ENCODE results near the gene ENSA. TPM values are rescaled to one million over a fixed set of nuclear protein-coding genes. Genes with fewer than 3 reads are reported as not detected.
A peak's percentile ranks its signal among the peaks of the same experiment; 100 is the strongest.

ENSA gene
- total RNA-seq, 1 experiment from 2014 or later = 254 TPM

GRCh38 chr1:150610576-150610975, 18.8 kb downstream of the ENSA start:
- H3K36me3 Mint-ChIP-seq = peaks cover 38% of the 10 kb centered on the region
- H3K27me3 Mint-ChIP-seq (ENCODE audit: low read depth) = no peaks in the 10 kb centered on the region
- no peak for DNase-seq (ENCODE audit: low spot score)
- H3K4me3 Mint-ChIP-seq = no peak overlapping the region
- peaks cover 26% of the 10 kb centered on the region for H3K4me1 Mint-ChIP-seq
- ATAC-seq = no peak
- TF ChIP-seq MAX (CRISPR knock-in tag; IDR thresholded peaks at IDR 0.05) (no peak), ATF2 (CRISPR knock-in tag; IDR thresholded peaks at IDR 0.05; ENCODE audit: borderline replicate concordance, low read depth) (no peak), KAT7 (CRISPR knock-in tag; IDR thresholded peaks at IDR 0.05; ENCODE audit: borderline replicate concordance) (no peak), NR3C1 (CRISPR knock-in tag; conservative IDR thresholded peaks at IDR 0.05; ENCODE audit: low read depth) (no peak), SMAD3 (CRISPR knock-in tag; IDR thresholded peaks at IDR 0.05; ENCODE audit: borderline replicate concordance) (no peak), ARID4B (CRISPR knock-in tag; IDR thresholded peaks at IDR 0.05; ENCODE audit: borderline replicate concordance) (no peak), OVOL2 (CRISPR knock-in tag; IDR thresholded peaks at IDR 0.05; ENCODE audit: borderline replicate concordance) (no peak), FOXP1 (CRISPR knock-in tag; IDR thresholded peaks at IDR 0.05; ENCODE audit: borderline replicate concordance) (no peak), FOXK1 (CRISPR knock-in tag; IDR thresholded peaks at IDR 0.05) (no peak), AR (CRISPR knock-in tag; IDR thresholded peaks at IDR 0.05) (no peak)
- ChIA-PET CTCF (no interaction called here), POLR2A (interaction anchor here (1.9 kb wide), 1 partner anchor 31 kb away, joined by 8 read pairs; the partner anchor contains the start of gene MCL1)
- no peak overlapping the region for H3K27ac Mint-ChIP-seq
- no peaks in the 10 kb centered on the region for H3K9me3 Mint-ChIP-seq

GRCh38 chr1:150609732-150610131, 19.7 kb downstream of the ENSA start:
- POLR2A ChIA-PET = interaction anchor here (1.9 kb wide), 1 partner anchor 30 kb away, joined by 8 read pairs; the partner anchor contains the start of gene MCL1
- peaks cover 33% of the 10 kb centered on the region for H3K4me1 Mint-ChIP-seq
- no peak for TF ChIP-seq CDX4 (CRISPR knock-in tag; IDR thresholded peaks at IDR 0.05; ENCODE audit: borderline replicate concordance)
- no peak for TF ChIP-seq JUN (CRISPR knock-in tag; IDR thresholded peaks at IDR 0.05)
- TF ChIP-seq ATF6 (CRISPR knock-in tag; IDR thresholded peaks at IDR 0.05) = no peak
- TF ChIP-seq CBFB (CRISPR knock-in tag; IDR thresholded peaks at IDR 0.05; ENCODE audit: low read depth) = no peak
- no peak for TF ChIP-seq MAX (CRISPR knock-in tag; IDR thresholded peaks at IDR 0.05)
- no peak for TF ChIP-seq ATF3 (CRISPR knock-in tag; conservative IDR thresholded peaks at IDR 0.05)
- no peak for TF ChIP-seq GRHL2 (CRISPR knock-in tag; IDR thresholded peaks at IDR 0.05; ENCODE audit: insufficient replicate concordance, severe bottlenecking)
- no peak for TF ChIP-seq ARID4B (CRISPR knock-in tag; IDR thresholded peaks at IDR 0.05; ENCODE audit: borderline replicate concordance)

More at GRCh38 chr1:150609732-150610131, 19.7 kb downstream of the ENSA start:
- Mint-ChIP-seq H3K9me3 (no peaks in the 10 kb centered on the region), H3K36me3 (peaks cover 32% of the 10 kb centered on the region), H3K4me3 (no peak overlapping the region), H3K27me3 (ENCODE audit: low read depth) (no peaks in the 10 kb centered on the region; the same call in 1 of the 2 replicates), H3K27ac (peak overlapping the region; percentile 90)
- CTCF ChIA-PET = interaction anchor here (0.5 to 1.9 kb wide), 4 partner anchors 48 to 371 kb away, joined by 4 to 9 read pairs (median 4); no protein-coding TSS in a partner anchor
- ATAC-seq (peak; percentile 7; the same call in 1 of the 2 replicates), DNase-seq (ENCODE audit: low spot score) (no peak)

All from WTC11 (cell line).